ENCODE data around the gene RNF113B. TPM values are rescaled to one million over a fixed set of nuclear protein-coding genes. Genes with fewer than 3 reads are reported as not detected.

RNF113B gene
- polyA plus RNA-seq, 2 of the 4 experiments (the other 2 are of a cell fraction): not detected

DNA sequence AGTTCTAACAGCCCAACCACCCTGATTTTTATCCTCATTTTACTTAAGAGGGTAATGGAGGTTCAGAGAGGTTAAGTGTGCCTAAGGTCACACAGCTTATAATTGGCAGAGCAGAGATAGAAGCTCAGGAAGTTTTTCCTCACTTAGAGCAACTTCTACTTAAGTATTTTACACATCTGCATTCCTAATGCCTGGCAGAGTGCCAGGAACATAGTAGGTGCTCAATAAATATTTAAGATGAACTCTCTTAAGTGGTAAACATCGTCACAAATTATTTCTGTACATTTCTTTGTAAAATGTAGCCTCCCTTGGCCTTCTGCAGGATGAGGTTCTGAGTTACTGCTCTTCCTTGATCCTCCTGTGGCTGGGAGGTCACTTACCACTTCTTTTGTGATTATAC lies 19.5 kb downstream of the RNF113B start:
- DNase-seq (ENCODE audit: low read depth in 1 of 2, low spot score in 1 of 2): no peak
- CTCF ChIA-PET: no interaction called here
- Histone ChIP-seq H3K4me1 (no peaks in the 10 kb centered on the region), H3K4me2 (no peak overlapping the region), H3K4me3 (no peak overlapping the region), H3K9me3 (no peaks in the 10 kb centered on the region), H3K27ac (no peak overlapping the region)
- 94% methylated on average over 1 of the region's 1 CpG for WGBS (ENCODE audit: missing lambda C conversion rate)
- no peak for ATAC-seq
- FAIRE-seq: no peak
- TF ChIP-seq KDM1A (IDR thresholded peaks at IDR 0.05; ENCODE audit: low read depth) (no peak), HOXB5 (CRISPR knock-in tag; IDR thresholded peaks at IDR 0.05) (no peak), MAFK (IDR thresholded peaks at IDR 0.05; ENCODE audit: partially characterized antibody) (no peak), FOSL2 (IDR thresholded peaks at IDR 0.05) (no peak), FOSL2 (CRISPR knock-in tag; IDR thresholded peaks at IDR 0.05) (no peak), HOXB13 (CRISPR knock-in tag; IDR thresholded peaks at IDR 0.05; ENCODE audit: low read depth) (no peak), CBX8 (IDR thresholded peaks at IDR 0.05) (no peak), NPAS2 (CRISPR knock-in tag; IDR thresholded peaks at IDR 0.05; ENCODE audit: borderline replicate concordance) (no peak), RNF2 (IDR thresholded peaks at IDR 0.05; ENCODE audit: borderline replicate concordance, low read depth) (no peak), FOXS1 (CRISPR knock-in tag; IDR thresholded peaks at IDR 0.05) (no peak), MAZ (IDR thresholded peaks at IDR 0.05; ENCODE audit: borderline replicate concordance, low read depth, low read length) (no peak), JUNB (IDR thresholded peaks at IDR 0.05) (no peak)
- TF ChIP-seq, protein P1, sequence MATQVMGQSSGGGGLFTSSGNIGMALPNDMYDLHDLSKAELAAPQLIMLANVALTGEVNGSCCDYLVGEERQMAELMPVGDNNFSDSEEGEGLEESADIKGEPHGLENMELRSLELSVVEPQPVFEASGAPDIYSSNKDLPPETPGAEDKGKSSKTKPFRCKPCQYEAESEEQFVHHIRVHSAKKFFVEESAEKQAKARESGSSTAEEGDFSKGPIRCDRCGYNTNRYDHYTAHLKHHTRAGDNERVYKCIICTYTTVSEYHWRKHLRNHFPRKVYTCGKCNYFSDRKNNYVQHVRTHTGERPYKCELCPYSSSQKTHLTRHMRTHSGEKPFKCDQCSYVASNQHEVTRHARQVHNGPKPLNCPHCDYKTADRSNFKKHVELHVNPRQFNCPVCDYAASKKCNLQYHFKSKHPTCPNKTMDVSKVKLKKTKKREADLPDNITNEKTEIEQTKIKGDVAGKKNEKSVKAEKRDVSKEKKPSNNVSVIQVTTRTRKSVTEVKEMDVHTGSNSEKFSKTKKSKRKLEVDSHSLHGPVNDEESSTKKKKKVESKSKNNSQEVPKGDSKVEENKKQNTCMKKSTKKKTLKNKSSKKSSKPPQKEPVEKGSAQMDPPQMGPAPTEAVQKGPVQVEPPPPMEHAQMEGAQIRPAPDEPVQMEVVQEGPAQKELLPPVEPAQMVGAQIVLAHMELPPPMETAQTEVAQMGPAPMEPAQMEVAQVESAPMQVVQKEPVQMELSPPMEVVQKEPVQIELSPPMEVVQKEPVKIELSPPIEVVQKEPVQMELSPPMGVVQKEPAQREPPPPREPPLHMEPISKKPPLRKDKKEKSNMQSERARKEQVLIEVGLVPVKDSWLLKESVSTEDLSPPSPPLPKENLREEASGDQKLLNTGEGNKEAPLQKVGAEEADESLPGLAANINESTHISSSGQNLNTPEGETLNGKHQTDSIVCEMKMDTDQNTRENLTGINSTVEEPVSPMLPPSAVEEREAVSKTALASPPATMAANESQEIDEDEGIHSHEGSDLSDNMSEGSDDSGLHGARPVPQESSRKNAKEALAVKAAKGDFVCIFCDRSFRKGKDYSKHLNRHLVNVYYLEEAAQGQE (IDR thresholded peaks at IDR 0.05): no peak
- TF ChIP-seq, protein P2, sequence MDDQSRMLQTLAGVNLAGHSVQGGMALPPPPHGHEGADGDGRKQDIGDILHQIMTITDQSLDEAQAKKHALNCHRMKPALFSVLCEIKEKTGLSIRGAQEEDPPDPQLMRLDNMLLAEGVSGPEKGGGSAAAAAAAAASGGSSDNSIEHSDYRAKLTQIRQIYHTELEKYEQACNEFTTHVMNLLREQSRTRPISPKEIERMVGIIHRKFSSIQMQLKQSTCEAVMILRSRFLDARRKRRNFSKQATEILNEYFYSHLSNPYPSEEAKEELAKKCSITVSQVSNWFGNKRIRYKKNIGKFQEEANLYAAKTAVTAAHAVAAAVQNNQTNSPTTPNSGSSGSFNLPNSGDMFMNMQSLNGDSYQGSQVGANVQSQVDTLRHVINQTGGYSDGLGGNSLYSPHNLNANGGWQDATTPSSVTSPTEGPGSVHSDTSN (IDR thresholded peaks at IDR 0.05): no peak
- POLR2A ChIA-PET: no interaction called here

DNA sequence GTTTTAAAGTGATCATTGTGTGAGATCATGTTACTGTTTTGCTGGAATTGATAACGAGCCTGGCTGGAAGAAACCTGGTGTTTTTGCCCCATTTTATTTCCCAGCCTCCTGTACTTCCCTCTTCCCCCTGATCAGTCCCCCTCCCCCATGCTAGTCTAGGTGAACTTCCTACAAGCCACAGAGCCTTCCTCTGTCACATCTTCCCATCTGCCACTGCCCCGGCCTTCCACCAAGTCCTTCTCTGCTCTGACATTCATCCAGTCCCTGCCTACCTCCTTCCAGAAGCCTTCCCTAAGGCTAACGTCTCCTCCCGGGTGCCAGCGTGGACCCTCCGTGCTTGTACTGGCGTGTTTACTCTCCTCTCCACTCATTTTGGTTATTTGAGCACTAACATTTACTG lies 19.9 kb downstream of the RNF113B start:
- no peak overlapping the region for H3K4me3 ChIP-seq
- DNase-seq (ENCODE audit: low read depth in 1 of 2, low spot score in 1 of 2) (no peak), ATAC-seq (no peak), FAIRE-seq (no peak)
- H3K9me3 ChIP-seq: no peaks in the 10 kb centered on the region
- WGBS (ENCODE audit: missing lambda C conversion rate): 91% methylated on average over 7 of the region's 7 CpGs
- H3K4me2 ChIP-seq: no peak overlapping the region
- TF ChIP-seq POLR2A (IDR thresholded peaks at IDR 0.05; ENCODE audit: low read length): no peak
- TF ChIP-seq, protein P3, sequence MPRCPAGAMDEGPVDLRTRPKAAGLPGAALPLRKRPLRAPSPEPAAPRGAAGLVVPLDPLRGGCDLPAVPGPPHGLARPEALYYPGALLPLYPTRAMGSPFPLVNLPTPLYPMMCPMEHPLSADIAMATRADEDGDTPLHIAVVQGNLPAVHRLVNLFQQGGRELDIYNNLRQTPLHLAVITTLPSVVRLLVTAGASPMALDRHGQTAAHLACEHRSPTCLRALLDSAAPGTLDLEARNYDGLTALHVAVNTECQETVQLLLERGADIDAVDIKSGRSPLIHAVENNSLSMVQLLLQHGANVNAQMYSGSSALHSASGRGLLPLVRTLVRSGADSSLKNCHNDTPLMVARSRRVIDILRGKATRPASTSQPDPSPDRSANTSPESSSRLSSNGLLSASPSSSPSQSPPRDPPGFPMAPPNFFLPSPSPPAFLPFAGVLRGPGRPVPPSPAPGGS (IDR thresholded peaks at IDR 0.05): no peak
- TF ChIP-seq CHD4 (IDR thresholded peaks at IDR 0.05; ENCODE audit: borderline replicate concordance): no peak
- TF ChIP-seq, protein P2 (IDR thresholded peaks at IDR 0.05): no peak
- TF ChIP-seq JUN (IDR thresholded peaks at IDR 0.05): no peak
- TF ChIP-seq, protein P4, sequence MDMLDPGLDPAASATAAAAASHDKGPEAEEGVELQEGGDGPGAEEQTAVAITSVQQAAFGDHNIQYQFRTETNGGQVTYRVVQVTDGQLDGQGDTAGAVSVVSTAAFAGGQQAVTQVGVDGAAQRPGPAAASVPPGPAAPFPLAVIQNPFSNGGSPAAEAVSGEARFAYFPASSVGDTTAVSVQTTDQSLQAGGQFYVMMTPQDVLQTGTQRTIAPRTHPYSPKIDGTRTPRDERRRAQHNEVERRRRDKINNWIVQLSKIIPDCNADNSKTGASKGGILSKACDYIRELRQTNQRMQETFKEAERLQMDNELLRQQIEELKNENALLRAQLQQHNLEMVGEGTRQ (IDR thresholded peaks at IDR 0.05): no peak
- TF ChIP-seq FOSL2 (IDR thresholded peaks at IDR 0.05): no peak
- TF ChIP-seq FOSL2 (CRISPR knock-in tag; IDR thresholded peaks at IDR 0.05): no peak
- no peak for TF ChIP-seq POLR2AphosphoS2 (conservative IDR thresholded peaks at IDR 0.05; ENCODE audit: low read length)
- TF ChIP-seq, protein P5, sequence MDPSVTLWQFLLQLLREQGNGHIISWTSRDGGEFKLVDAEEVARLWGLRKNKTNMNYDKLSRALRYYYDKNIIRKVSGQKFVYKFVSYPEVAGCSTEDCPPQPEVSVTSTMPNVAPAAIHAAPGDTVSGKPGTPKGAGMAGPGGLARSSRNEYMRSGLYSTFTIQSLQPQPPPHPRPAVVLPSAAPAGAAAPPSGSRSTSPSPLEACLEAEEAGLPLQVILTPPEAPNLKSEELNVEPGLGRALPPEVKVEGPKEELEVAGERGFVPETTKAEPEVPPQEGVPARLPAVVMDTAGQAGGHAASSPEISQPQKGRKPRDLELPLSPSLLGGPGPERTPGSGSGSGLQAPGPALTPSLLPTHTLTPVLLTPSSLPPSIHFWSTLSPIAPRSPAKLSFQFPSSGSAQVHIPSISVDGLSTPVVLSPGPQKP (IDR thresholded peaks at IDR 0.05; ENCODE audit: low read depth, low read length): no peak
- no peak for TF ChIP-seq RNF2 (IDR thresholded peaks at IDR 0.05; ENCODE audit: borderline replicate concordance, low read depth)
- TF ChIP-seq CBX2 (IDR thresholded peaks at IDR 0.05; ENCODE audit: borderline replicate concordance, low read depth): no peak
- no peak for TF ChIP-seq BHLHE40 (IDR thresholded peaks at IDR 0.05; ENCODE audit: low read depth, low read length)
- no peak for TF ChIP-seq SREBF2 (IDR thresholded peaks at IDR 0.05)
- ChIA-PET CTCF (no interaction called here), POLR2A (no interaction called here)
- H3K4me1 ChIP-seq: no peaks in the 10 kb centered on the region
- H3K27ac ChIP-seq: no peak overlapping the region
